ENCODE measurements around the gene EMX2.
"Not testable (repeated sequence)": the region's sequence is repeated elsewhere in the genome, so short reads cannot be mapped to it uniquely, and the experiment has no call there.

EMX2 gene

DNA sequence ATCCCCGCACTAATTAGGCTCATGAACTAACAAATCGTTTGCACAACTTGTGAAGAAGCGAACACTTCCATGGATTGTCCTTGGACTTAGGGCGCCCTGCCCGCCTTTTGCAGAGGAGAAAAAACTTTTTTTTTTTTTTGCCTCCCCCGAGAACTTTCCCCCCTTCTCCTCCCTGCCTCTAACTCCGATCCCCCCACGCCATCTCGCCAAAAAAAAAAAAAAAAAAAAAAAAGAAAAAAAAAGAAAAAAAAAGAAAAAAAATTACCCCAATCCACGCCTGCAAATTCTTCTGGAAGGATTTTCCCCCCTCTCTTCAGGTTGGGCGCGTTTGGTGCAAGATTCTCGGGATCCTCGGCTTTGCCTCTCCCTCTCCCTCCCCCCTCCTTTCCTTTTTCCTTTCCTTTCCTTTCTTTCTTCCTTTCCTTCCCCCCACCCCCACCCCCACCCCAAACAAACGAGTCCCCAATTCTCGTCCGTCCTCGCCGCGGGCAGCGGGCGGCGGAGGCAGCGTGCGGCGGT is at the start of gene EMX2:
Gene EMX2, plus strand, starts transcription at position 41 of the 519 bp plus-strand sequence. CDS start 522 bp downstream, outside the sequence.
- DNase-seq: no peak

DNA sequence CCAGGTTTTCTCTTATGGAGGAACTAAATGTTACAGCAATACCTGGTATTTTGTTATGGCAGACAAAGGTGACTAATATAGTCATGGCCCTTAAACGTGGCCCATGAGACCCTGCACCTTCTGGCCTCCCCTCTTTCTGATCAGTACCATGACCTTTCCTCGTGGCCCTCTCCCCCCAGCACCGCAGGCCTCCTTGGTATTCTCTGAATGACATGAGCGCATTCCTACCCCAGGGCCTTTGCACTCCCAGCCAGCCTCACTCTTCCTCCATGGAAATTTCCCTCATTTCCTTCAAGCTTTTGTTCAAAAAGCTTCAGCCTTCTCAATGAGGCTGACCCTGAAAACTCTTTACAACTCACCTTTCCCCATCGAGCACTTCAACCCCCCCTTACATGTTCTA is 46.5 kb upstream of the EMX2 start:
- no peak for DNase-seq

DNA sequence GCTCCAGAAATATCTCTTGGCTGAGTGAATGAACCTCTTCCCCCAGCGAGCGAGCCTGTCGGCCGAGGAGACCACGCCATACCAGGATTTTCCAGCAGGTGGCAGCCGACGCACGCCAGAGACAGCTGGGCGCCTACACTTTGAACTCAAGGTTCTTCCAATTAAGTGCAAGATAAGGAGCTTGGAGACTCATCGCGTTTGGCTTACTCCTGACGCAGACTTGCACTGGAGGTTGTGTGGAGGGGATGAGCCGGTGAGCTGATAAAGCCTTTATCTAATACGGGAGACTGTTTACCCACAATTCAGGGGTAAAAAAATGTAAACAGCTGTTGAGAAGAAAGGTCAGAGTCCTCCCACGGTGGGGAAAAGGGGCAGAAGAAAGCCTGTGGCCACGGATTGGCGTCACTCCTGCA is 45.9 kb upstream of the EMX2 start:
- peak in 1 of 2 experiments; percentile 37 for DNase-seq

DNA sequence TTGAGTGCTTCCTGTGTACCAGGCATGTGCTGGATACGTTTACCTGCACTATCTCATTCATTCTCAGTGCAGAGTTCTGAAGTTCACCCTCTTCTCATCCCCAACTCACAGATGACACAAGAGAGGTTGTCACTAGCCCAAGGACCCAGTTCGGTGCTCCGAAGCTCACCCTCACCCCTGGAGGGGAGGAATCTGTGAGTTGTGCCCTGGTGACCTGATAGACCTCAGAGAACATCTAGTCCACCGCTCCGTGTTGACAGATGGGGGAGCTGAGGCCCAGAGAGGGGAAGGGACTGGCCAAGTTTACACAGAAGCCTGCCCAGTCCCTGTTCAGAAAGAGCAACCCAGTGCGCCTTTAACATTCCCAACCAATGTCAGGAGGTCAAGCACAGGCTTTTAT is 44.8 kb upstream of the EMX2 start:
- DNase-seq: no peak

DNA sequence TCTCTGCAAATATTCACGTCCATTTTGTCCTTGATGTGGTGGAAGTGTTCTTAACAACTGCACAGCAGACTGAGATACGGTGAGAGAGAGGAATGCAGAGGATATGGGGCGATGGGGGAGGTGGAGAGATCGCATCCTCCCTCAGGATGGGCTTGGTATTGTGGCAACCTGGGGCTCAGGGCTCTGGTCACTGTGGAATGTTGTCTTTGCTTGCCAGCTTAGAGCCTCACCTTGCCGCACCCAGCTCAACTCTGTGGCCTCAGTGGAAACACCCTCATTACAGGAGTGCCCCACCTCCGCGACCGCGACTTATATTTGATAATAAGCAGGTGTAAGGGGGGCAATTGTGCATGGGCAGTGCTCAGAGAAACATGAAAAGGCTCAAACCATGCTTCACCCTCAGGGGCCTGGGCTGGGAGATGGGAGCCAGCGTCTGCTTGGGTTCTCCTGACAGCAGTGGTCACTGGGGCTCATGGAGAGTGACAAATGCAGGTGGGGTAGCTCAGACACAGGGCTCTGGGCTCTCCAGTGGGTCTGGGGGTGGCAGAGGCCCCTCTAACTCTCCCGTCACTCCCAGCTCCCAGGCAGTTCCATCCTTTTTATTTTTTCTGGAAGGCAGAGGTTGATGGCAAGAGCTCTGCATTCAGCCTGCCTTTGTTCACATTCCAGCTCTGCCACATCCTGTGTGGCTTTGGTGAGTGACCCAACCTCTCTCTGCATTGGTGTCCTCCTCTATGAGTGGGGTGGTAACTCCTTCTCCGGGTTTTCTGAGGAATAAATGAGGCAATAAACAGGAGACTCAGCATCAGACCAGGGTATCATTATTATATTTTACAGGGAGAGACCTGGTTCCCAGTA is 43.1 kb upstream of the EMX2 start:
- DNase-seq: no peak

DNA sequence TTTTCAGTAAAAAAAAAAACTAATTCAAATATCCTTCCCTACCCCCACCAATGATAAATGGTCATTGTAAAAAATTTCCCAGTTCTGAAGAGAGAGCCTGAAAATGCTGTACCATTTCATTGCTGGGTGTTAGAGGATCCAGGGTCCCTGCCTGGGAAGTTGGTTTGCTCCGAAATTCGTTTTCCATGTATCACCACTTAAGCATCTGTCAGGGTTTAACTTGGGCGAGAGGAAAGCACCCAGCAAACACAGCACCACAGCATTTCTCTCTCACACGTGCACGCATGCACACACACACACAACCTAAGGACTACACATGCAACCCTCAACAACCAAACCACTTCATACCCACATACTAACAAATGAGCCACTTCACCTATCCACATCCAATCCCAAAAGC is 42.1 kb upstream of the EMX2 start:
- DNase-seq: no peak

DNA sequence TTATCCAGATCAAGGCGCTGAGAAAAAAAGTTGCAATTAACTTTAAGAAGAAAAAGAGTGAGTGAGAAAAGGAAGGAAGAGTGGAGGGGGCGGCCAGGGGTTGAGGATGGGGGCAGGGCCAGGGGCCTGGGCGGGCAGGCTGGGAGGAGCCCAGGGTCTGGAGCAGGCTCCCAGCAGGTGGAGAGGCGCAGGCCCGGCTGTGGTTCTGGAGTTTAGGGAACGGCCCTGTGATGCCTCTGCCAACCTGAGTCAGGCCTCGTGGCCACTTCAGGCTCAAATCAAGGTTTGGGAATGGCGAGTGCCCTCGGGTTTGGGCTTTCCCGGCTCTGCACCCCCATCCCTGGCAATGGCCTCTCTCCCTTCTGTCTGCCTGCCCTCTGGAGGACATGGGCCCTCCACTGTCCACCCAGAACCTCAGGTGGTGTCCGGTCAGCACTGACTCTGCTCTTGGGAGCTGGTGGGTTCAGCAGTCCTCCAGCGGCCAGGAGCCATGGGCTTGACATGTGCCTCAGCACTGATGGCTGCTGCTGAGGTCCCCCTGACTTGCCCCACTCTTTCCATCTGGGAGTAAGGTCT is 41.0 kb upstream of the EMX2 start:
- no peak for DNase-seq

DNA sequence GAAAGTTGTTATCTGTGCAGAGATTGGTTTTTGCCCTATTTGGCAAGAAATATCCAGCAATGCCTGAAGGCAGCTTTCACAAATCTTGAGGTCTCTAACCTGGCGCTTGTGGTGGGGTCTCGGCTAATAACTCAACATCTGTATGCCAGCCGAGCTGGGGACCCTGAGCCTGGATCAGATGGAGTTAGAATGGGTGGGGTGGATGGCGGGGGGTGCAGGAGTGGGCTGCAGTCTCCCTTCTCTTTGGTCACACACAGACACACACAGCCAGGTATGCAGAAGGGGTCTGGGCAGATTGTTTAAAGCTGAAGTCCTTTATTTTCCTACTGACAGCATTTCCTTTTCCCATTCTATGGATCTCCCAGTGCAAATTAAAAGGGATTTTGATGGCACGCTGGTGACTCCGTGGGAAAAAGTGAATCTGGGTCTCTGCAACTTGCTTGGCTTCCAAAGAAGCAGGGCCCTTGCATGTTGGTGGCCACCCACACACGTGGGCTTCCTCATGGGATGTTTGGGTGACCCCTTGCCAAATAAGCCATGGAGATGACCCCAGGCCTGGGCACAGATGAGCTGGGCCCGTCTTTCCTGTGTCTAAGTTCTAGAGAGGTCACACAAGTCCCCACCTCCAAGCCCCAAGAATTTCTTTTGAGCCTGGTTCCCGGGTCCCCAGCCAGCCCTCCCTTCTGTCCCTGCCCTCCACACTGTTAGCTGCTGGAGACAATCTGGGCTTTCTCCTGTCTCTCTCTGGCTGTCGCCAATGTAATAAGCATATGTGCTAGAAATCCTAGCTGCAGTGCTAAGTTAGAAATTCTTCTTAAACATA is 39.9 kb upstream of the EMX2 start:
- DNase-seq: no peak

DNA sequence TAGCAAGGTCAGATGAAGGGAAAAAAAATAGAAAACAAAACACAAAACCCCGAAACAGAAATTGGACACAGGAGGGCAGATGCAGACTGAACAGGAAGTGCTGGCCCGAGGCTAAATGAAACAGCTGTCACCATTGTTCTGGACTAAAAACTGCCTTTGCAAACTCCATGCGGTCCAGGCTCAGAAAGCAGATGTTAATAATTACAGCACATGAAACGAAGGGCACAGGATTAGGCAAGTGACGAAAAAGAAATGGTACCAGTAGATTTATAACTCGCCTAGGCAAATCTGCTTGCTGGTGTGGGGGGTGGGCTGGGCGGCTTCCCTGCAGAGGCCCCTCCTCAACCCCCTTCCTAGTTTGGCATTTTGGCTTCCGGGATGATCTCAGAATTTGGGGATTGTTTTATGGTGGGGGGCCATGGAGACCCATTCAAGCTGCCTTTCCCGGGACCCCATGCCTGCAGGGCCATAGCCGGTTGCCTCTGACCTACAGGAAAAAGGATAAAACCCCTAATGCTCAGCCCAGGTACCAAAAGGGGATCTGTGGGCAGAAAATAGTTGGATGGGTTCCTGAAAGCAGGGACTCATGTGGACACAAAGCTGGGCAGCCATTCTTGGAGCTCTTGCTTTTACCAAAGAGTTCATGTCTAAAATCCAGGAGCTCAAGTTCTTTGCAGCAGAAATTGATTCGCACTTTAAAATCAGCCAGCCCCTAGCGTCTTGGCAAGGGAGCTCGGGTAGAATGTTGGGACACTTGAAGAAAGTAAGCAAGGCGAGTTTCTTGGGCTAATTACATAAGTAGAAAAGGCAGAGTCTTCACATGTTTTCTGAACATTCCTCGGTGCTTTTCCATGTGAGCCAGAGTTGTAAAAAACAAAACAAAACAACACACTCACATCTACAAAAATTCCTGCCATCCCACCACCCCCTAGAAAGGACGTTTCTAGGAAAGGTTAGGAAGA is 39.0 kb upstream of the EMX2 start:
- no peak for DNase-seq

DNA sequence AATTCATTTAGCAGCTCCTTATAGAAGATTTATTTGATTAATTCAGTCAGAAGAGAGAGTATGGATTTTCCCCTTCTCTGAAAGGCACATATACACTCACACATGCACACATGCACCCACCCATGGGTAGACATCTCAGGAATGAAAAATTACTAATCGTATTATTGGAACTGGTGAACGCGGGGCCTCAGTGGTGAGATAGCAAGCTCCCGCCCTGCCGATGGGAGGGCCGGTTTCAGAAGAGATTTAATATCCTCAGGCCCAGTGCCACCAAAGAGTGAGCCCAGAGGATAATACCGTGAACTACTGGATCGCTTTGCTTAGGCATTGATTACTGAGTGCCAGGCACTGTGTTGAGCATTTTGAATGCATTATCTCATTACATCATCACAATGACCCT is 38.0 kb upstream of the EMX2 start:
- no peak for DNase-seq

DNA sequence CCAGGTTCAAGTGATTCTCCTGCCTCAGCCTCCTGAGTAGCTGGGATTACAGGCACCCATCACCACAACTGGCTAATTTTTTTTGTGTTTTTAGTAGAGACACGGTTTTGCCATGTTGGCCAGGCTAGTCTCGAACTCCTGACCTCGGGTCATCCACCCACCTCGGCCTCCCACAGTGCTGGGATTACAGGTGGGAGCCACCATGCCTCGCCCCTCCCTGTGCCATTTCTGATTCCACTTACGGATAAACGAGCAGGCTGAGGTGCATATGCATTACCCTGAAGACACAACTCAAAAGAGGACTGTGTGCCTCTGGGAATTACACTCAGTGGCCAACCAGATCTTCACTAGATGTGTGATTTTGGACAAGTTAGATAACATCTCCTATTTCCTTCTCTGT is 35.5 kb upstream of the EMX2 start:
- not testable (repeated sequence) for DNase-seq

DNA sequence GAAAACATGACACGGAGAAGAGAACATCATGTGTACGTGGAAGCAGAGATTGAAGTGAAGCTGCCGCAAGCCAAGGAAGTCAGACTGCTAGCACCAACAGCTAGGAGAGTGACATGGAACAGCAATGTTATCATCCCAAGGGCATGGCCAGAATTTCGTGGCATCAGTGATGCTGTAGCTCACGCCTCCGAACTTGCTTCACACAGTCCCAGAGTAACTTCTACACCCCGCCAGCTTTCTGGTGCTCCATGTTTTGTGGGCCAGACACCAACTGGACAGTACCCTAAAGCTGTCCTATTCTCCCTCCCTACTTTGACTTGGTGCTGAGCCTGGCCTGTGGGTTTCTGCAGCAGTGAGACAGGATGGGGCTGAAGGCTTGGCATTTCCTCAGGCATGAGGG is 33.0 kb upstream of the EMX2 start:
- DNase-seq: no peak

DNA sequence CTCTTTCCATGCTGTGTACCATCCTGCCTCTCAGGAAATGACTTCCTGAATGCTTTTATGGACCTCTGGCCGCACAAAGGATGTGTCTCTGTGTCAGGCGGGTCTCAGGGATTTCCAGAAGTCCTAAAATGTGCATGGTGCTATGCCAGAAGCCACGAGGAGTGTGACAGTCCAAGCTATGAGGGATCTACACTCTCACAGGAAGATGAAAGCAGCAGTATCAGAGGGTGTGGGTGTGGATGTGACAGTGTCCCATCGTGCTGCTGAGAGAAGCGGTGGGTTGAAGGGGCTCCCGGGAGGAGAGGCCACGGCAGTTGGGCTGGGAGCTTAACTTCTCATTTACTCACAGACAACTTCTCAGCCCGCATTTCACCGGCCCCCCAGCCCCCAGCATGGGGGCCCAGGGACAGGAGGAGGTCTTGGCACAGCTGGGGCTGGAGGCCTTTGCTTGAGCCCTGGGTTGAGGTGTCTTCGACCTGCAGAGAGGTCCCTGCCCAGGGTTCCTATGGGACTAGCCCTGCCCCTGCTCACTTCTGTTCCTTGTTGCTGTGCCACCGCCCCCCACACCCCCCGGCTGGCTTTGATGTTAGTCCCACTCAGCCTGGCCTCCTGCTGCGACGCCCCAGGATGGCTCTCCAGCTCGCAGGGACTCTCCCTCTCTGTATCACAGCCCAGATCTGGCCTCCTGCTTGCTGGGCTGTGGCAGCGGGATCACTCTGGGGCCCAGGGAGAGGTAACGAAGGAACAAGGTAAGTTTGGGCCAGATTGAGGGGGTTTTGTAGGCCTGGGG is 30.8 kb upstream of the EMX2 start:
- no peak for DNase-seq

DNA sequence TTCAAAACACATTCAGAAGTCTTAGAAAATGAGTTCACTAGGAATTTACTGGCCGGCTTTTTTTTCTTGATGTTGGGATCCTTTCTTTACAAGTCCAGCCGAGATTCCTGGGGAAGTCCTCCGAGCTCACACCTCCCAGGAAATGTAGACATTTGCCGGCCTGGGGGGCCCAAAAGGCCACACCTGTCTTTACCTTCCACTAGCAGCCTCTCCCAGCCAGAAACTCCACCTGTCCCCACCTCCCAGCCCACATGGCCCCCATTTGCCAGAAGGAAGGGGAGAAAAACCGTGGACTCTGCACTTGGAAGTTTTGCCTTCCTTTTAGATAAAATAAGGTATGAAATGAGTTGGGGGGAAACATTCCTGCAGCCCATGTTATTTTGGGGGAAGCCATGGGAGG is 27.6 kb upstream of the EMX2 start:
- no peak for DNase-seq

DNA sequence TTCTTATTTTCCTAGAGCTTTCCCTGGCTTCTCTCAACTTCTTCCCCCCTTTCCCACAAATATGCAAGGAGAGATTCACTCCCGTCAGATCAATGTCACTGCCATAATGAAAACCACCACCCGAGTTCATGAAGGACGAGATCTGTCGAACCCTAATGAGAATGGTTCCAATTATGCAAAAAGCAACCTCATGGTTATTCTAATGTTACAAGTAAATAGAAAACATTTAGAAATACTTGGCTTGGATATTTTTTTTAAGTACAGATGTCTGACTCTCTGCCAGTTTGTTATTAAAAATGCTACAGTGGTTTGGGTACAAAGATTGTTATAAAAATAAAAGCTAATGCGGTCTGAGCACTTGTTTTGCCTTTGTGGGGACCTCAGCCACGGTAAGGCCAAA is 25.9 kb upstream of the EMX2 start:
- no peak for DNase-seq

DNA sequence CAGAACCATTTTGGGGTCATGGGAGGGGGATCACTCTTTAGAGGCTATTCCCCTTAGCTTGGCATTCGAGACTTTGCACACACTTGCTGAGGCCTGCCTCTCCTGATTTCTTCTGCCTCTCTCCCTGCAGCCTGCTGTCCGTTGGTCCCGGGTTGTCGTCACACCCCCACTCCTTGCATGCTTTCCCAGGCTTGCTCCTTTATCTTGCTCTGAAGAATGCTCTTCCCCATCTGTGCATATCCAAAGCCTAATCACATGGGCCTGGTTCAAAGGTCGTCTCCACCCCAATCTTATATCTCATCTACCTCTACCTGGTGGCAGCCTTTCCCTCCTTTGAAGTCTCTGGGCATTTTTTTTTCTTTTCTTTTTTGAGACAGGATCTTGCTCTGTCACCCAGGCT is 24.3 kb upstream of the EMX2 start:
- no peak for DNase-seq

DNA sequence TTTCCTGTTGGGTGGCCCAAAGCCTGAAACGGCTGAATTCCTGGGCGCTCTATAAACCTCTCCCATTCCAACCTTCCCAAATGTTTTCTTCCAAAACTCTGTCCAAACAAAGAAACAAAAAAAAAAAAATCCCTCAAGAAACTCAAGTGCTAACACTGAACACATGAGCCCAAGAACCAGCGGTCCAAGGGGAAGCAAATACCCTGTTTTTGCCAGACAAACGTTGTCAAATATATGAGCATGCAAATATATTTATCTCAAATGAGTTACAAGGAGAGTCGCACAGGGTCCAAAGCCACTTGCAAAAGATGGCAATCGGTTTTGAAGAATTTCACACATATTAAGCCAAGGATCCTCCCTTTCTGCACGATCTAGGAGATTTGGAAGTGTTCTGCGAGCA is 23.3 kb upstream of the EMX2 start:
- DNase-seq: no peak

DNA sequence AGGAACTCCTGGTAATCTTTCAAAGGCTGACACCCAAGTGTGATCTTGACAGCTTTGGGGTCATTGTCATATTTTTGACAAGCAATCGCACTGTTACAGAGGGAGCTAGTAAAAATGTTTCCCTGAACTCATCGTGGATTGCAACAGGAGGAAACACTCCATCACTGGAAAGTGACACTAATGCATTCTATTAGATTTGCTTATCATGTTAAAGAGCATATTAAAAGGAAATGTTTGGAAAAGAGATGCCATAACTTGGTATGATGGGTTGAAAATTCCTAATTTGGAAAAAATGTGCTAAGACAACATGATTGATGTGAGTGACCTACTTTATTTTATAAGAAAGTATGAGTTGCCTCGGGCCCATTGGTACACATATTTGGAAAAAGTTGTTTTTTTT is 22.7 kb upstream of the EMX2 start:
- no peak for DNase-seq

DNA sequence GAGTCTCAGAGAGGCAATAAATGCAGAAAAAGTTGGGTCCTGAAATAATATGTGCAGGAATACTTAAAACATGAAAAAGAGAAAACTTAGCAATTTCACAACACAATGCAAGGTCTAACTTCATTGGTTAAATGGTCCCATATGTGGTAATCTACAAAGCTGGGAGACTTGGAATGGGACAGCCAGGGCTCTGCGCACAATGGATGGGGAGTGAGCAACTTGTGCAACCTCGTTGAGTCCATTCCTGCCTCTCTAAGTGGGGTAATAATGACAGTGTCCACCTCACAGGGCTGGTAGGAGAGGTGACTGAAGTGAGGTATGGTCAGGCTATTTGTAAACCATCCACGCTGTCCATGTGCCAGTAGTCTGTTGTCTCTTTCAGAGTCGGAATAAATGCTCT is 11.8 kb upstream of the EMX2 start:
- DNase-seq: no peak

DNA sequence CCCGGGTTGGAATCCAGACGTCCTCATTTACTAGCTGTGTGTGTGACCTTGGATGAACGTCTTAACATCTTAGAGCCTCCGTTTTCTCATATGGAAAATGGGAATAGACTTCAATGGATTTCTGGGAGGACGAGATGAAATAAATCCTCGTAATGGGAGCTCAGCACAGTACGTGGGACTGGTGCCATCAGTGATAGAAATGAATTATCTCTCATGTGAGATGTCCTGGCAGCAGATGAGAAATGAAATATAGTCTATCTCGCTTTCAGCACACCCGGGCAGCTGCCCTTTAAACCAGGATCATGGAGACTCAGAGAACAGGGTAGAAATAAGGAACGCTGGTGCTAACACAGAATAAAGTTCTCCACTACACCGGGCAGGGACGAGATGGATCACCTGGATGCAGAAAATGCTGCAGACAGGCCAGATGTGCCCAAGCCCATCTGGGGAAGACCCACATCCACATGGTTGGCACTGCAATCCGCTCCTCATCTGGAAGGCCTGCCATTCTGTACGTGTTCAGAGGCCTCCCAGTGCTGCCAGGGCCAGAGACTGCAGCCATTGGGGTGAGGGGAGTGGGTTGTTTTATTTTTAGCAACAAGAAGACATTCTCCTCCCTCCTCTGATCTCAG is 11.1 kb upstream of the EMX2 start:
- no peak for DNase-seq

DNA sequence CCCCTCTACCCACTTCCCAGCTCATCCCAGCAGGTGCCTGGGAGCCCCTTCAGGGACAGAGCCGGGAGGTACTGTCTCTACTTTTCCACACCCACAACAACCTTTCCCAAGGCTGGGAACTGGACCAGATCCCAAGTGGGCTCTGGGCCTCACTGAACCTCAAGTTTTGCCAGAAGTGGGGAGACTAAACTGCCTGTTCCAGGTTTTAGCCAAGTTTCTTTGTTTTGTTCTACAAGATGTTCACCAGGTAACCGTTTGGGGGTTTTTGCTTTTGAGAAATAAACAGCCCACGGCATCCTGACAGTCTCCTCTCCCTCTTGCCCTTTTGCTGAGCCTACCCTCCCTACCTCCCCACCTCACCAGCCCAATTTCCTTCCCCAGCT is 10.6 kb upstream of the EMX2 start:
- no peak for DNase-seq

Data from SW 1271 (cell line).